Lower lobe of right lung (tissue), 2 donors: ENCODE results near the gene NUB1. TPM values are rescaled to one million over a fixed set of nuclear protein-coding genes. Genes with fewer than 3 reads are reported as not detected.

Experiments
- ATAC-seq, 2 donors: fragments of 200-7000 bp; cut with Tn5 transposase; one replicate each; pipeline ENCODE4 v1.9.1; 2020 to 2022; ENCODE audit warnings: mild to moderate bottlenecking in 2 of 2, moderate library complexity in 2 of 2
- DNase-seq: peaks from one replicate; pipeline ENCODE4 v3.0.0-alpha.2; 2020
- H3K27ac ChIP-seq: fragments of 200-600 bp; one replicate; pipeline ENCODE4 v1.8.0; 2022
- H3K27me3 ChIP-seq: fragments of 200-600 bp; one replicate; pipeline ENCODE4 v1.8.0; 2022; ENCODE audit warnings: low read depth
- H3K36me3 ChIP-seq: fragments of 200-600 bp; one replicate; pipeline ENCODE4 v1.8.0; 2022; ENCODE audit warnings: mild to moderate bottlenecking
- H3K4me1 ChIP-seq: fragments of 200-600 bp; one replicate; pipeline ENCODE4 v1.8.0; 2022
- H3K4me3 ChIP-seq: fragments of 200-600 bp; one replicate; pipeline ENCODE4 v1.8.0; 2022; ENCODE audit warnings: mild to moderate bottlenecking
- H3K9me3 ChIP-seq: fragments of 200-600 bp; one replicate; pipeline ENCODE4 v1.8.0; 2022
- CTCF ChIP-seq: fragments of 200-600 bp; IDR thresholded peaks from one replicate; pipeline ENCODE4 v1.8.0; 2022; ENCODE audit warnings: antibody characterized with exemption, mild to moderate bottlenecking
- intact Hi-C: fragments of 100-400 bp; cut with DNase I; formaldehyde crosslinking; loops from one replicate; pipeline ENCODE4 v1.11.0; 2022
- total RNA-seq: library from RNA; stranded (reverse); fragmentation: NEBNext Ultra II Directional; extraction: Animal tissue kit (Norgen Biotek cat#: 25700); gene quantifications from one replicate; pipeline ENCODE4 v1.2.1, GENCODE V29; 2021
- donor health status: DM: no; HTN: yes; CAD: no; lungs with severe emphysema.

Gene NUB1
- total RNA-seq, 1 donor from 2014 or later, result 53.7 TPM

- H3K27me3 ChIP-seq, result no peaks in the 10 kb centered on the region
- intact Hi-C loops, result no loop called here
- TF ChIP-seq CTCF, result no peak
- H3K4me3 ChIP-seq, result no peak overlapping the region
- ATAC-seq, result peak in 1 of 2 donors; percentile 30
- H3K9me3 ChIP-seq, result no peaks in the 10 kb centered on the region
- DNase-seq, result no peak
- peaks cover 14% of the 10 kb centered on the region for H3K4me1 ChIP-seq
- H3K27ac ChIP-seq, result peak overlapping the region; percentile 68
- H3K36me3 ChIP-seq, result peaks cover 67% of the 10 kb centered on the region
These were observed 24.7 kb downstream of the NUB1 start for GRCh38 chr7:151366166-151366879.

- Histone ChIP-seq H3K27ac (peak overlapping the region; percentile 68), H3K36me3 (peaks cover 67% of the 10 kb centered on the region), H3K9me3 (no peaks in the 10 kb centered on the region), H3K27me3 (no peaks in the 10 kb centered on the region), H3K4me3 (no peak overlapping the region), H3K4me1 (peaks cover 14% of the 10 kb centered on the region)
- intact Hi-C loops, result no loop called here
- TF ChIP-seq CTCF, result no peak
- peak; percentile 67 to 77 for ATAC-seq
- DNase-seq, result no peak
These were observed 25.2 kb downstream of the NUB1 start for GRCh38 chr7:151366880-151367222.

- peaks cover 14% of the 10 kb centered on the region for H3K4me1 ChIP-seq
- H3K4me3 ChIP-seq, result no peak overlapping the region
- DNase-seq (no peak), ATAC-seq (no peak)
- TF ChIP-seq CTCF, result no peak
- no peak overlapping the region for H3K27ac ChIP-seq
- H3K36me3 ChIP-seq, result peaks cover 67% of the 10 kb centered on the region
- H3K27me3 ChIP-seq, result no peaks in the 10 kb centered on the region
- no peaks in the 10 kb centered on the region for H3K9me3 ChIP-seq
- intact Hi-C loops, result no loop called here
These were observed 25.7 kb downstream of the NUB1 start for GRCh38 chr7:151367284-151367683.

GRCh38 chr7:151368136-151368571 lies 26.5 kb downstream of the NUB1 start:
- intact Hi-C loops, result no loop called here
- no peak overlapping the region for H3K27ac ChIP-seq

GRCh38 chr7:151371266-151371665 lies 29.7 kb downstream of the NUB1 start:
- peaks cover 85% of the 10 kb centered on the region for H3K36me3 ChIP-seq
- no peak overlapping the region for H3K4me3 ChIP-seq
- DNase-seq (no peak), ATAC-seq (no peak)
- H3K4me1 ChIP-seq, result peaks cover 14% of the 10 kb centered on the region
- intact Hi-C loops, result loop anchor here (10.0 kb wide), 1 partner anchor 74 kb away; the partner anchor contains the start of gene CRYGN
- H3K9me3 ChIP-seq, result no peaks in the 10 kb centered on the region
- no peak overlapping the region for H3K27ac ChIP-seq
- TF ChIP-seq CTCF, result no peak
- H3K27me3 ChIP-seq, result no peaks in the 10 kb centered on the region

More at GRCh38 chr7:151368136-151368571, 26.5 kb downstream of the NUB1 start:
- ATAC-seq (peak; percentile 96), DNase-seq (peak; percentile 89)
- peaks cover 14% of the 10 kb centered on the region for H3K4me1 ChIP-seq
- H3K27me3 ChIP-seq, result no peaks in the 10 kb centered on the region
- H3K9me3 ChIP-seq, result no peaks in the 10 kb centered on the region
- peaks cover 67% of the 10 kb centered on the region for H3K36me3 ChIP-seq
- no peak overlapping the region for H3K4me3 ChIP-seq
- TF ChIP-seq CTCF, result peak; percentile 96
